ENCODE data around the gene NIPAL1.

The NIPAL1 gene

DNA sequence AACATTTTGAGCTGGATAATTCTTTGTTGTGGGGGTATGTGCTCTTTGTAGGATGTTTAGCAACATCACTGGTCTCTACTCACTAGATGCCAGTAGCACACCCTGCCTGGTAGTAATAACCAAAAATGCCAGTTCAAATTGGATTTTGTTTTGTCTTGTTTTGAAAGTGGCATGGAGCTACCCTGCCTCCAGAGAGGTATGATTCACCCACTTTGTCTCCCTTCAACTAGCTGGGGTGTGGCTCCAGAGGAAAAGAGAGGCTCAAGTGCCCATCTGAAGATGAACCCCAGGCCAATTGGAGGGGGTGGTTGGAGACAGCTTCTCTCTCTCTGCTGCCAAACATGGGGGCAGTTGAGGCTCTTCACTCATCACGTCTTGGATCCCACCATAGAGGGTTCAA, 34.5 kb downstream of the NIPAL1 start:
- DNase-seq (ENCODE audit: low read depth in 2 of 2) = no peak
- TF ChIP-seq, protein P1, sequence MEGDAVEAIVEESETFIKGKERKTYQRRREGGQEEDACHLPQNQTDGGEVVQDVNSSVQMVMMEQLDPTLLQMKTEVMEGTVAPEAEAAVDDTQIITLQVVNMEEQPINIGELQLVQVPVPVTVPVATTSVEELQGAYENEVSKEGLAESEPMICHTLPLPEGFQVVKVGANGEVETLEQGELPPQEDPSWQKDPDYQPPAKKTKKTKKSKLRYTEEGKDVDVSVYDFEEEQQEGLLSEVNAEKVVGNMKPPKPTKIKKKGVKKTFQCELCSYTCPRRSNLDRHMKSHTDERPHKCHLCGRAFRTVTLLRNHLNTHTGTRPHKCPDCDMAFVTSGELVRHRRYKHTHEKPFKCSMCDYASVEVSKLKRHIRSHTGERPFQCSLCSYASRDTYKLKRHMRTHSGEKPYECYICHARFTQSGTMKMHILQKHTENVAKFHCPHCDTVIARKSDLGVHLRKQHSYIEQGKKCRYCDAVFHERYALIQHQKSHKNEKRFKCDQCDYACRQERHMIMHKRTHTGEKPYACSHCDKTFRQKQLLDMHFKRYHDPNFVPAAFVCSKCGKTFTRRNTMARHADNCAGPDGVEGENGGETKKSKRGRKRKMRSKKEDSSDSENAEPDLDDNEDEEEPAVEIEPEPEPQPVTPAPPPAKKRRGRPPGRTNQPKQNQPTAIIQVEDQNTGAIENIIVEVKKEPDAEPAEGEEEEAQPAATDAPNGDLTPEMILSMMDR (IDR thresholded peaks at IDR 0.05; ENCODE audit: low read depth, low read length) = no peak
- no peak overlapping the region for H3K4me3 ChIP-seq (replicated peaks in 1 of 2; ENCODE audit: low read depth in 2 of 2, low read length in 2 of 2)

DNA sequence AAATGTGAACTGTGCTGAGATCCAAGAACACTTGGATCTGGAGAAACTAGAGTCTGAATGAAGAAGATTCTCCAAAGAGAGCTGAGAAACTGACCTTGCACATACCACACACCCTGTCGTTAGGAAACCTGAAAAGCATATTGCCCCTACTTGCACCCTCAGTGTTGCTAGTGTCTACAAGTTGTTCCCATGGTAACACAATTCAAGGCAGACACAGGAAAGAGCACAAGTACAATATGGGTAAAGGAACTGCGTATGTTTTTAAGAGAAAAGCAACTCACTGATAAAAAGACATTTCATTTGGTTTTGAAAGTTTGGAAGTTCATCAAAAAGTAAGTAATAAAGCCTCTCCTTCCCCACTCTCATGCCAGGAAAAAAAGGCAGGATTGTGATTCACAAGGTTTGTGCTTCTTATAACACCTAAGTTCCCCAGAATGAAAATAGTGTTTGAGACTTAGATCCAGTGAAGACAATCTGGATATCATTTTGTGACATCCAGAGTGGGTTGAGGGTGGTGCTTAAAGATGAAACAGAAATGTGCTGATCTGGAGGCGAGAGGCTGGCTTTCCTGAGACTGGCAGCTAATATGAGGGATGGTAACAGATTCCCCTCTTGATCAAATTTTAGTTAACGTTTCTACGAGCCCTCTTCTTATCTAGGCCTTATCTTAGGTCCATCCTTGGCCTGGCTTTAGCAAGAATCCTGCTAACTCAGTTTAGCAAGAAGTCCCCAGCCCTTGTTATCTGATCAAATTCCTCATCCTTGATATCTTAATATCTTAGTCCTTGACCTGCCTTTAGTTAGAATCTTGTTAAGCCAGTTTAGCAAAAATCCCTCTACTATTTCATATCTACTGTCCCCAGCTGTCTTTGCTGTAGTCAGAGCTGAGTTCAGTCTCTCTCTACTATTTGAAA, 42.3 kb downstream of the NIPAL1 start:
- TF ChIP-seq, protein P1 (IDR thresholded peaks at IDR 0.05; ENCODE audit: low read depth, low read length) = no peak

DNA sequence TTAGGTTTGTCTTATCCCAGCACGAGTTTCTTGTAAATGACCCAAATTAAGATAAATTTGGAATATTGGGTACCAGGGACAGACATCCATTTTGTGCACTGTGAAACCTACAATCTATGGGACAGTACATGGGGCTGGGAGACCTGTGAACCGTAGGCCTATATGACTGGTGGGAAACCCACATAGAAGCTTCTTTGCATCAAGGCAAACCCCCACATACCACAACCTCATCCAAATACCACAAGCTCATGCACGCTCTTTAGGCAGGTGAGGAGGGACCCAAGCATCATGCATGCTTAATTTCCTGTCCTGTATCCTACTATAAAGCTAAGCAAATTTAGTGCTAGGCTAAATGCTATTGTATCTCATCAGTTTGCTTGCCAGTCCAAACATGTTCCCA, 47.8 kb downstream of the NIPAL1 start:
- no peak for DNase-seq (ENCODE audit: low read depth in 2 of 2)
- TF ChIP-seq, protein P1 (IDR thresholded peaks at IDR 0.05; ENCODE audit: low read depth, low read length) = no peak

More for the DNA sequence above, 42.3 kb downstream of the NIPAL1 start:
- H3K4me3 ChIP-seq (replicated peaks in 1 of 2; ENCODE audit: low read depth in 2 of 2, low read length in 2 of 2) = no peak overlapping the region
- no peak for DNase-seq (ENCODE audit: low read depth in 2 of 2)

DNA sequence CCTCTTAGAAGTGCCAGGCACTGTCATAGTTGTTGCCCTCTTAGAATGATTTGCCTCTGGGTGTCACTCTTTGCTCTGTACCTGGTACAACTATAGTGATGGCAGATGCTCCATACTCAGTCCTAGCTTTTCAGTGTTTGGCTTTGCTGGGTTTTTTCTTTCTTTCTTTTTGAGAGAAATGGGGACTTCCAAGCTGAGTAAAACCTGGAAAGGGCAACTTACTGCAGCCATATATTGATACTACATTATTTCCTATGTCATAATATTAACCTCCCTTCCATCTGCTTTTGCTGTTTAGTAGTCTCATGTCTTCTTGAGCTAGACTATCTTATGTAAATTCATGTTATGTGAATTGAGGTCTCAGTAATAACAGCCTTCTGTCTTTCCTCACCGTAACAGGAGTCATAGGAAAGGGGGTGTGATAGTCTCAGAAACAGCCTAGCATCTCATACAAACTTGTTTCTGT, 49.0 kb downstream of the NIPAL1 start:
- DNase-seq (ENCODE audit: low read depth in 2 of 2) = no peak
- H3K4me3 ChIP-seq (replicated peaks in 1 of 2; ENCODE audit: low read depth in 2 of 2, low read length in 2 of 2) = no peak overlapping the region
- TF ChIP-seq, protein P1 (IDR thresholded peaks at IDR 0.05; ENCODE audit: low read depth, low read length) = no peak

More for the DNA sequence above, 47.8 kb downstream of the NIPAL1 start:
- no peak overlapping the region for H3K4me3 ChIP-seq (replicated peaks in 1 of 2; ENCODE audit: low read depth in 2 of 2, low read length in 2 of 2)

DNA sequence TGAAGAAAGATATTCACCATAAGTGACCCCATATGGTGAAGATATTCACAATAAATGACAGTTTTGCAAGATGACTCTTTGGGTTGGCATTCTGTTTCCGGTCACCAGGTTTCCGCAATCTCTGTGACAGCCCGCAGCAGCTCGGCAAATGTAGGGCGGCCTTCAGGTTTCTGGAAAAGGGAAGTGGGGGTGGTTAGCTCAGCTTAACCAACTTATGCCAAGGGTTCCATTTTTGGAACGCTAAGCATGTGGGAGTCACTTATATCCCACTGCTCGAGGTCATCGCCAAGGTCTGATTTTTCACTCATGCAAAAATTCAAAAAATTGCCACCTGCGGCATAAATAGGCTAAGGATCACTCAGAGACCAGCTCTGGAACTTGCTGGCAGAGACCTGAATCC, 51.0 kb downstream of the NIPAL1 start:
- no peak for DNase-seq (ENCODE audit: low read depth in 2 of 2)
- TF ChIP-seq, protein P1 (IDR thresholded peaks at IDR 0.05; ENCODE audit: low read depth, low read length) = no peak
- H3K4me3 ChIP-seq (replicated peaks in 1 of 2; ENCODE audit: low read depth in 2 of 2, low read length in 2 of 2) = no peak overlapping the region

DNA sequence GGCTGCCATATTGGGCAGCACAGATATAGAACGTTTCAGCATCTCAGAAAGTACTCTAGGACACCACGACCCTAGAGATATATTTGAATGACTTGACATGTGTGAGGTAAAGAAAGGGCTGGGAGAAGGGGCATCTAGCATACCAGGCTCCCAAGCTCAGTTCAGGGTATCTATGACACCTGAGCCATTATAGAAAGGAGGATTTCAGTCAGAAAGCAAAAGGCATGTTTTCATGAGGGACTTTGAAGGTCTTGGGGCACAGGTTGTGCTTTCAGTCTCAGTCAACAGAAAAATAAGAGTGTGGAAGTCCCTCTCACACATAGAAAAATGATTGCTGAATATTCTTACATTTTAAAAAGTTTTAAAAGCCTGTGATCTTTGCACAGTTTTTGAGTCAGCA, 51.6 kb downstream of the NIPAL1 start:
- TF ChIP-seq, protein P1 (IDR thresholded peaks at IDR 0.05; ENCODE audit: low read depth, low read length) = no peak
- H3K4me3 ChIP-seq (replicated peaks in 1 of 2; ENCODE audit: low read depth in 2 of 2, low read length in 2 of 2) = no peak overlapping the region
- no peak for DNase-seq (ENCODE audit: low read depth in 2 of 2)

Data from cardiac fibroblast (primary cell).